Measurements from ENCODE around the gene SLC1A7.
"Not testable (repeated sequence)": the region's sequence is repeated elsewhere in the genome, so short reads cannot be mapped to it uniquely, and the experiment has no call there.

SLC1A7 gene

GRCh38 chr1:53142226-53142853 lies at the start of gene SLC1A7:
Gene SLC1A7, minus strand, starts transcription at chr1:53142638. Its CDS starts 189 bp downstream, at chr1:53142449.
- DNase-seq (ENCODE audit: low read depth in 2 of 2): no peak

GRCh38 chr1:53190210-53190611 lies 47.8 kb upstream of the SLC1A7 start:
- DNase-seq (ENCODE audit: low read depth in 2 of 2): no peak

- DNase-seq (ENCODE audit: low read depth in 2 of 2): no peak
Measured at GRCh38 chr1:53189061-53189460, 46.6 kb upstream of the SLC1A7 start.

- no peak for DNase-seq (ENCODE audit: low read depth in 2 of 2)
Measured at GRCh38 chr1:53188099-53188498, 45.7 kb upstream of the SLC1A7 start.

- DNase-seq (ENCODE audit: low read depth in 2 of 2): no peak
Measured at GRCh38 chr1:53187401-53187800, 45.0 kb upstream of the SLC1A7 start.

- no peak for DNase-seq (ENCODE audit: low read depth in 2 of 2)
Measured at GRCh38 chr1:53186533-53186932, 44.1 kb upstream of the SLC1A7 start.

- DNase-seq (ENCODE audit: low read depth in 2 of 2): not testable (repeated sequence)
Measured at GRCh38 chr1:53185955-53186297, 43.5 kb upstream of the SLC1A7 start.

GRCh38 chr1:53183095-53183990 lies 40.9 kb upstream of the SLC1A7 start:
- no peak for DNase-seq (ENCODE audit: low read depth in 2 of 2)

GRCh38 chr1:53182716-53183094 lies 40.3 kb upstream of the SLC1A7 start:
- no peak for DNase-seq (ENCODE audit: low read depth in 2 of 2)

- peak; percentile 40 to 71 for DNase-seq (ENCODE audit: low read depth in 2 of 2)
Measured at GRCh38 chr1:53182111-53182593, 39.7 kb upstream of the SLC1A7 start.

- DNase-seq (ENCODE audit: low read depth in 2 of 2): no peak
Measured at GRCh38 chr1:53180951-53181350, 38.5 kb upstream of the SLC1A7 start.

GRCh38 chr1:53180226-53180625 lies 37.8 kb upstream of the SLC1A7 start:
- no peak for DNase-seq (ENCODE audit: low read depth in 2 of 2)

- DNase-seq (ENCODE audit: low read depth in 2 of 2): no peak
Measured at GRCh38 chr1:53176452-53177208, 34.2 kb upstream of the SLC1A7 start.

- DNase-seq (ENCODE audit: low read depth in 2 of 2): no peak
Measured at GRCh38 chr1:53174971-53175913, 32.8 kb upstream of the SLC1A7 start.

GRCh38 chr1:53172426-53173128 lies 30.1 kb upstream of the SLC1A7 start:
- DNase-seq (ENCODE audit: low read depth in 2 of 2): no peak

- DNase-seq (ENCODE audit: low read depth in 2 of 2): no peak
Measured at GRCh38 chr1:53166912-53167311, 24.5 kb upstream of the SLC1A7 start.

- no peak for DNase-seq (ENCODE audit: low read depth in 2 of 2)
Measured at GRCh38 chr1:53166366-53166765, 23.9 kb upstream of the SLC1A7 start.

- no peak for DNase-seq (ENCODE audit: low read depth in 2 of 2)
Measured at GRCh38 chr1:53165408-53165961, 23.0 kb upstream of the SLC1A7 start.

GRCh38 chr1:53163291-53163768 lies 20.9 kb upstream of the SLC1A7 start:
- no peak for DNase-seq (ENCODE audit: low read depth in 2 of 2)

GRCh38 chr1:53162621-53163020 lies 20.2 kb upstream of the SLC1A7 start:
- DNase-seq (ENCODE audit: low read depth in 2 of 2): no peak
